Hepatocyte (in vitro differentiated cells): ENCODE results near the gene TMEM213. TPM values are rescaled to one million over a fixed set of nuclear protein-coding genes. Genes with fewer than 3 reads are reported as not detected.

Experiments
- DNase-seq: peaks from one replicate; pipeline ENCODE4 v3.0.0-alpha.2; 2016; ENCODE audit warnings: low spot score
- H2AFZ ChIP-seq: fragments of 200-600 bp; sonication (generic); 2 replicates; pipeline ENCODE4 v1.6.0; 2016; ENCODE audit warnings: antibody characterized with exemption, mild to moderate bottlenecking
- H3K27ac ChIP-seq: fragments of 200-600 bp; sonication (generic); 2 replicates; pipeline ENCODE4 v1.5.1; 2016; ENCODE audit warnings: mild to moderate bottlenecking
- H3K27me3 ChIP-seq: fragments of 200-600 bp; sonication (generic); 2 replicates; pipeline ENCODE4 v1.6.1; 2016
- H3K36me3 ChIP-seq: fragments of 200-600 bp; sonication (generic); replicated peaks from 2 replicates; pipeline ENCODE4 v1.5.1; 2016; ENCODE audit warnings: low read depth; ENCODE audit not compliant: insufficient read depth
- H3K4me1 ChIP-seq: fragments of 200-600 bp; sonication (generic); 2 replicates; pipeline ENCODE4 v1.5.1; 2016; ENCODE audit warnings: mild to moderate bottlenecking, moderate library complexity; ENCODE audit not compliant: insufficient read depth
- H3K4me2 ChIP-seq: fragments of 200-600 bp; sonication (generic); 2 replicates; pipeline ENCODE4 v1.6.0; 2016
- H3K4me3 ChIP-seq: fragments of 200-600 bp; sonication (generic); 2 replicates; pipeline ENCODE4 v1.5.1; 2016; ENCODE audit warnings: mild to moderate bottlenecking
- H3K79me2 ChIP-seq: fragments of 200-600 bp; sonication (generic); 2 replicates; pipeline ENCODE4 v1.6.0; 2017; ENCODE audit warnings: mild to moderate bottlenecking
- H3K9me2 ChIP-seq: fragments of 200-600 bp; sonication (generic); replicated peaks from 2 replicates; pipeline ENCODE4 v1.6.0; 2017; ENCODE audit warnings: mild to moderate bottlenecking; ENCODE audit not compliant: insufficient read depth
- H3K9me3 ChIP-seq: fragments of 200-600 bp; sonication (generic); 2 replicates; pipeline ENCODE4 v1.5.1; 2016; ENCODE audit warnings: low read depth, mild to moderate bottlenecking
- H4K20me1 ChIP-seq: fragments of 200-600 bp; sonication (generic); 2 replicates; pipeline ENCODE4 v1.6.0; 2016; ENCODE audit warnings: mild to moderate bottlenecking; ENCODE audit not compliant: insufficient read depth, poor library complexity, severe bottlenecking
- CTCF ChIP-seq: fragments of 200-600 bp; sonication (generic); IDR thresholded peaks from 2 replicates; pipeline ENCODE4 v1.5.1; 2016; ENCODE audit warnings: antibody characterized with exemption, mild to moderate bottlenecking; ENCODE audit not compliant: poor library complexity
- EZH2 ChIP-seq: fragments of 200-600 bp; sonication (generic); IDR thresholded peaks from 2 replicates; pipeline ENCODE4 v1.6.1; 2016; ENCODE audit warnings: antibody characterized with exemption, mild to moderate bottlenecking, borderline replicate concordance
- EZH2phosphoT487 ChIP-seq: fragments of 200-600 bp; sonication (generic); IDR thresholded peaks from one replicate; pipeline ENCODE4 v1.6.1; 2018; ENCODE audit warnings: antibody characterized with exemption, mild to moderate bottlenecking, low read depth, moderate library complexity; ENCODE audit not compliant: unreplicated experiment, severe bottlenecking
- WGBS: methylation state at CpG from one replicate; pipeline ENCODE4 v1.1.6; 2016; ENCODE audit warnings: low lambda C conversion rate; ENCODE audit errors: missing lambda C conversion rate; 5-methylcytosine and 5-hydroxymethylcytosine counted together
- polyA plus RNA-seq: library from polyadenylated mRNA; unstranded; fragments of >200 nt; fragmentation: Nextera tagmentation; extraction: Ambion mirVana; gene quantifications from 2 replicates; pipeline ENCODE4 v1.2.1, GENCODE V29; 2016
- total RNA-seq: library from RNA; depleted of rRNA; stranded (reverse); fragments of >200 nt; gene quantifications from 2 replicates; pipeline ENCODE4 v1.2.3, GENCODE V29; 2014

The TMEM213 gene
- total and polyA plus RNA-seq, 2 experiments from 2014 or later: 0.03 to 0.93 TPM

GRCh38 chr7:138781004-138781403, 16.8 kb upstream of the TMEM213 start:
- WGBS: 97% methylated on average over 2 of the region's 2 CpGs

GRCh38 chr7:138784692-138785091, 13.1 kb upstream of the TMEM213 start:
- H3K36me3 ChIP-seq: no peaks in the 10 kb centered on the region
- DNase-seq: no peak
- no peaks in the 10 kb centered on the region for H3K9me2 ChIP-seq
- H3K4me1 ChIP-seq: no peaks in the 10 kb centered on the region
- TF ChIP-seq EZH2phosphoT487 (no peak), CTCF (no peak), EZH2 (no peak)
- H3K4me2 ChIP-seq: no peak overlapping the region
- no peaks in the 10 kb centered on the region for H3K79me2 ChIP-seq
- no peaks in the 10 kb centered on the region for H3K27me3 ChIP-seq
- no peak overlapping the region for H3K27ac ChIP-seq
- H3K9me3 ChIP-seq: no peaks in the 10 kb centered on the region
- H4K20me1 ChIP-seq: no peaks in the 10 kb centered on the region
- no peak overlapping the region for H3K4me3 ChIP-seq
- WGBS: 56% methylated on average over 4 of the region's 4 CpGs
- no peak overlapping the region for H2AFZ ChIP-seq

More at GRCh38 chr7:138781004-138781403, 16.8 kb upstream of the TMEM213 start:
- no peaks in the 10 kb centered on the region for H3K79me2 ChIP-seq
- no peaks in the 10 kb centered on the region for H3K9me2 ChIP-seq
- H3K9me3 ChIP-seq: no peaks in the 10 kb centered on the region
- no peaks in the 10 kb centered on the region for H3K36me3 ChIP-seq
- no peaks in the 10 kb centered on the region for H3K27me3 ChIP-seq
- no peak overlapping the region for H2AFZ ChIP-seq
- no peaks in the 10 kb centered on the region for H3K4me1 ChIP-seq
- DNase-seq: no peak
- TF ChIP-seq EZH2phosphoT487 (no peak), EZH2 (no peak), CTCF (no peak)
- H3K27ac ChIP-seq: no peak overlapping the region
- no peak overlapping the region for H3K4me2 ChIP-seq
- no peak overlapping the region for H3K4me3 ChIP-seq
- no peaks in the 10 kb centered on the region for H4K20me1 ChIP-seq

GRCh38 chr7:138785587-138786437, 12.0 kb upstream of the TMEM213 start:
- no peaks in the 10 kb centered on the region for H3K4me1 ChIP-seq
- H3K79me2 ChIP-seq: no peaks in the 10 kb centered on the region
- H3K9me3 ChIP-seq: no peaks in the 10 kb centered on the region
- TF ChIP-seq EZH2 (no peak), EZH2phosphoT487 (no peak), CTCF (no peak)
- no peaks in the 10 kb centered on the region for H3K9me2 ChIP-seq
- no peak overlapping the region for H3K4me3 ChIP-seq
- H3K4me2 ChIP-seq: no peak overlapping the region
- WGBS: 58% methylated on average over 10 of the region's 10 CpGs
- no peak overlapping the region for H2AFZ ChIP-seq
- H3K27ac ChIP-seq: no peak overlapping the region
- H3K27me3 ChIP-seq: no peaks in the 10 kb centered on the region
- DNase-seq: no peak
- no peaks in the 10 kb centered on the region for H4K20me1 ChIP-seq
- no peaks in the 10 kb centered on the region for H3K36me3 ChIP-seq
